HL-60 (cell line): ENCODE measurements around the gene KIF5A.

Experiments used
- DNase-seq, 2 experiments: peaks; one replicate each; pipeline ENCODE4 v3.0.0-alpha.2; 2010 to 2020; ENCODE audit warnings: low read depth in 1 of 2, low spot score in 1 of 2
- H3K27ac ChIP-seq: fragments of 250-450 bp; sonication (Bioruptor Pico); replicated peaks from 2 replicates; pipeline ENCODE4 v1.5.1; 2020; ENCODE audit warnings: mild to moderate bottlenecking, moderate library complexity
- H3K27me3 ChIP-seq: fragments of 250-450 bp; sonication (Bioruptor Pico); 2 replicates; pipeline ENCODE4 v1.5.1; 2021; ENCODE audit warnings: mild to moderate bottlenecking, moderate library complexity; ENCODE audit not compliant: insufficient read depth, poor library complexity, severe bottlenecking
- H3K4me3 ChIP-seq: replicated peaks from 2 replicates; pipeline ENCODE4 v1.5.1; 2011; ENCODE audit warnings: mild to moderate bottlenecking, control low read depth, low read length; ENCODE audit not compliant: insufficient read depth
- GABPA ChIP-seq: IDR thresholded peaks from 2 replicates; pipeline ENCODE4 v1.6.1; 2012; ENCODE audit warnings: low read depth
- POLR2AphosphoS5 ChIP-seq: IDR thresholded peaks from 2 replicates; pipeline ENCODE4 v1.6.1; 2012; ENCODE audit warnings: low read depth
- SPI1 ChIP-seq: IDR thresholded peaks from 2 replicates; pipeline ENCODE4 v1.6.1; 2012; ENCODE audit warnings: low read depth, mild to moderate bottlenecking, borderline replicate concordance
- TF ChIP-seq, protein P1 (sequence below): IDR thresholded peaks from one replicate; pipeline ENCODE4 v1.5.1; 2011; ENCODE audit warnings: low read length, control low read depth, inconsistent platforms; ENCODE audit not compliant: insufficient read depth
- TF ChIP-seq, protein P2 (sequence below): IDR thresholded peaks from 2 replicates; pipeline ENCODE4 v1.6.1; 2012; ENCODE audit warnings: low read depth; ENCODE audit not compliant: insufficient replicate concordance

KIF5A gene

GRCh38 chr12:57605811-57606311 lies 56.0 kb downstream of the KIF5A start:
- DNase-seq = no peak
- no peak overlapping the region for H3K4me3 ChIP-seq
- no peak overlapping the region for H3K27ac ChIP-seq

DNA sequence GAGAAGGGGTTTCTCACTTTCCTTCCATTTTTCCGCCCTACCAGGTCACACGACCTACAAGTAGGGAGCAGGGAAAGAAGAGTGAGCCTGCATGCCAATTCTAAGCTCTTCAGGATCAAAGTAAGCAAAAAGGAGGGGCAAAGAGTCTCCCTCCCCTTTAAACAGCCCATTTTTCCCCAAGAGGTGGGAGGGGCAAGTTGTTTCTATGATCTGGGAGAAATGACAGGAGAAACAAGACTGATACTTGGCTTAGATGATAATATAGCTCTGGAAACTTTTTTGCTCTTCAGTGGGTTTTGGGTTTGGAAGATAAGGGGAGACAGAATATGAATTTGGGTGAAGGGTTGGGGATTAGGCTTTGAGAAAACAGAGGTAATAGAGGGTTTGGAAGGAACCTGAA lies 56.6 kb downstream of the KIF5A start:
- Histone ChIP-seq H3K27ac (no peak overlapping the region), H3K27me3 (peaks cover 45% of the 10 kb centered on the region), H3K4me3 (no peak overlapping the region)
- TF ChIP-seq GABPA (no peak), POLR2AphosphoS5 (no peak), SPI1 (no peak)
- TF ChIP-seq, protein P1, sequence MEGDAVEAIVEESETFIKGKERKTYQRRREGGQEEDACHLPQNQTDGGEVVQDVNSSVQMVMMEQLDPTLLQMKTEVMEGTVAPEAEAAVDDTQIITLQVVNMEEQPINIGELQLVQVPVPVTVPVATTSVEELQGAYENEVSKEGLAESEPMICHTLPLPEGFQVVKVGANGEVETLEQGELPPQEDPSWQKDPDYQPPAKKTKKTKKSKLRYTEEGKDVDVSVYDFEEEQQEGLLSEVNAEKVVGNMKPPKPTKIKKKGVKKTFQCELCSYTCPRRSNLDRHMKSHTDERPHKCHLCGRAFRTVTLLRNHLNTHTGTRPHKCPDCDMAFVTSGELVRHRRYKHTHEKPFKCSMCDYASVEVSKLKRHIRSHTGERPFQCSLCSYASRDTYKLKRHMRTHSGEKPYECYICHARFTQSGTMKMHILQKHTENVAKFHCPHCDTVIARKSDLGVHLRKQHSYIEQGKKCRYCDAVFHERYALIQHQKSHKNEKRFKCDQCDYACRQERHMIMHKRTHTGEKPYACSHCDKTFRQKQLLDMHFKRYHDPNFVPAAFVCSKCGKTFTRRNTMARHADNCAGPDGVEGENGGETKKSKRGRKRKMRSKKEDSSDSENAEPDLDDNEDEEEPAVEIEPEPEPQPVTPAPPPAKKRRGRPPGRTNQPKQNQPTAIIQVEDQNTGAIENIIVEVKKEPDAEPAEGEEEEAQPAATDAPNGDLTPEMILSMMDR = no peak
- TF ChIP-seq, protein P2, sequence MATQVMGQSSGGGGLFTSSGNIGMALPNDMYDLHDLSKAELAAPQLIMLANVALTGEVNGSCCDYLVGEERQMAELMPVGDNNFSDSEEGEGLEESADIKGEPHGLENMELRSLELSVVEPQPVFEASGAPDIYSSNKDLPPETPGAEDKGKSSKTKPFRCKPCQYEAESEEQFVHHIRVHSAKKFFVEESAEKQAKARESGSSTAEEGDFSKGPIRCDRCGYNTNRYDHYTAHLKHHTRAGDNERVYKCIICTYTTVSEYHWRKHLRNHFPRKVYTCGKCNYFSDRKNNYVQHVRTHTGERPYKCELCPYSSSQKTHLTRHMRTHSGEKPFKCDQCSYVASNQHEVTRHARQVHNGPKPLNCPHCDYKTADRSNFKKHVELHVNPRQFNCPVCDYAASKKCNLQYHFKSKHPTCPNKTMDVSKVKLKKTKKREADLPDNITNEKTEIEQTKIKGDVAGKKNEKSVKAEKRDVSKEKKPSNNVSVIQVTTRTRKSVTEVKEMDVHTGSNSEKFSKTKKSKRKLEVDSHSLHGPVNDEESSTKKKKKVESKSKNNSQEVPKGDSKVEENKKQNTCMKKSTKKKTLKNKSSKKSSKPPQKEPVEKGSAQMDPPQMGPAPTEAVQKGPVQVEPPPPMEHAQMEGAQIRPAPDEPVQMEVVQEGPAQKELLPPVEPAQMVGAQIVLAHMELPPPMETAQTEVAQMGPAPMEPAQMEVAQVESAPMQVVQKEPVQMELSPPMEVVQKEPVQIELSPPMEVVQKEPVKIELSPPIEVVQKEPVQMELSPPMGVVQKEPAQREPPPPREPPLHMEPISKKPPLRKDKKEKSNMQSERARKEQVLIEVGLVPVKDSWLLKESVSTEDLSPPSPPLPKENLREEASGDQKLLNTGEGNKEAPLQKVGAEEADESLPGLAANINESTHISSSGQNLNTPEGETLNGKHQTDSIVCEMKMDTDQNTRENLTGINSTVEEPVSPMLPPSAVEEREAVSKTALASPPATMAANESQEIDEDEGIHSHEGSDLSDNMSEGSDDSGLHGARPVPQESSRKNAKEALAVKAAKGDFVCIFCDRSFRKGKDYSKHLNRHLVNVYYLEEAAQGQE = no peak
- no peak for DNase-seq

More at GRCh38 chr12:57605811-57606311, 56.0 kb downstream of the KIF5A start:
- TF ChIP-seq POLR2AphosphoS5 = no peak
- TF ChIP-seq GABPA = no peak
- TF ChIP-seq, protein P2 = no peak
- TF ChIP-seq SPI1 = no peak
- peaks cover 40% of the 10 kb centered on the region for H3K27me3 ChIP-seq

GRCh38 chr12:57606821-57607220 lies 57.0 kb downstream of the KIF5A start:
- Histone ChIP-seq H3K4me3 (no peak overlapping the region), H3K27me3 (peaks cover 47% of the 10 kb centered on the region), H3K27ac (no peak overlapping the region)
- no peak for DNase-seq
- no peak for TF ChIP-seq GABPA
- TF ChIP-seq, protein P1 = no peak

DNA sequence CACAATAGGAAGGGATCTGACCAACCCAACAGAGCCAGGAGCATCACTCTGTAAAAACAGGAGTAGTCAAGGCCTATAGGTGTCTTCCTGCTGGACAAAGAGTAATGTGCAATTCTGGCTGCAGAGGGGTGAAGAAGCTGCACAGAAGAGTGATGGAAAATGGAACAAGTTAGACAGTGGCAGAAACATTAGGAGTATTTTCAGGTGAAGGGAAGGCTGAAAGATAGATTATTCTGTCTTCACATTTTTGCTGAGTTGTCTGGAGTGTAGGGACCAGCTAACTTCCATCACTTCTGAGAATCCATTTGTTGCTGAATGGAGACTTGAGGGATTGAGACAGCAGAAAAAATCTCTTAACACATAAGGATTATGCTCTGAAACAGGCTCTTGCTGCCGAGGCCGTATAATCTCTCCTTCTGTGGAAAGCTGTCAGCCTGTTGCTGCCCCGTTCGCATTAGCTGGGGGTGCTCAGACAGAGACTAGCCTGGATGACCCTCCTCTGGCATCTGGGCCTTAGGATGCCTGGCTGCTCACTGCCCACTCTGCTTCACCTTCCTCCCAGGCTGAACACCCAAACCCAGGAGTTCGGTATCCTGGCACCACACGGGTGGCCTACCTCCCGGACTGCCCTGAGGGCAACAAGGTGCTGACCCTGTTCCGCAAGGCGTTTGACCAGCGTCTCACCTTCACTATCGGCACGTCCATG lies 58.3 kb downstream of the KIF5A start:
- Histone ChIP-seq H3K4me3 (no peak overlapping the region), H3K27ac (no peak overlapping the region), H3K27me3 (peaks cover 60% of the 10 kb centered on the region)
- no peak for TF ChIP-seq POLR2AphosphoS5
- TF ChIP-seq, protein P1 = no peak
- DNase-seq = no peak
